Keratinocyte (primary cell): ENCODE measurements around the gene HMCN1. TPM values are rescaled to one million over a fixed set of nuclear protein-coding genes. Genes with fewer than 3 reads are reported as not detected.

Experiments used
- DNase-seq: peaks from one replicate; pipeline ENCODE4 v3.0.0-alpha.2; 2011; ENCODE audit warnings: low read depth, missing footprints, low spot score
- FAIRE-seq: peaks from 2 replicates; lab custom pipeline; 2011; peaks lifted over from hg19 to GRCh38; lab: Jason Lieb, UNC
- H2AFZ ChIP-seq: 2 replicates; pipeline ENCODE4 v1.6.0; 2012; ENCODE audit warnings: low read length, control low read depth, inconsistent platforms; ENCODE audit not compliant: control insufficient read depth
- H3K27ac ChIP-seq: 2 replicates; pipeline ENCODE4 v1.5.1; 2011; ENCODE audit warnings: low read length; ENCODE audit not compliant: control insufficient read depth, insufficient read depth
- H3K27me3 ChIP-seq: 3 replicates; pipeline ENCODE4 v1.6.0; 2011; ENCODE audit warnings: low read length; ENCODE audit not compliant: control insufficient read depth, insufficient read depth; ENCODE audit errors: extremely low read depth
- H3K36me3 ChIP-seq, 2 experiments: 2 replicates in 1 of 2; 3 replicates in 1 of 2; pipeline ENCODE4 v1.5.1; 2011; ENCODE audit warnings: low read length in 2 of 2, mild to moderate bottlenecking in 1 of 2; ENCODE audit not compliant: control insufficient read depth in 2 of 2, insufficient read depth in 2 of 2; ENCODE audit errors: extremely low read depth in 1 of 2
- H3K4me1 ChIP-seq: 3 replicates; pipeline ENCODE4 v1.5.1; 2011; ENCODE audit warnings: low read length; ENCODE audit not compliant: control insufficient read depth, insufficient read depth; ENCODE audit errors: extremely low read depth
- H3K4me2 ChIP-seq: 3 replicates; pipeline ENCODE4 v1.6.0; 2011; ENCODE audit warnings: low read depth, low read length; ENCODE audit not compliant: control insufficient read depth, insufficient read depth; ENCODE audit errors: extremely low read depth
- H3K4me3 ChIP-seq, 3 experiments: fragments of 200-600 bp in 1 of 3; sonication (generic) in 1 of 3; 2 replicates in 2 of 3; 3 replicates in 1 of 3; pipeline ENCODE4 v1.5.1; 2011 to 2016; ENCODE audit warnings: low read length in 3 of 3, mild to moderate bottlenecking in 3 of 3, control low read depth in 2 of 3, inconsistent platforms in 1 of 3, low read depth in 1 of 3, mixed read lengths in 1 of 3, mixed run types in 1 of 3, moderate library complexity in 1 of 3; ENCODE audit not compliant: control insufficient read depth in 2 of 3, insufficient read depth in 2 of 3; ENCODE audit errors: extremely low read depth in 1 of 3
- H3K79me2 ChIP-seq: 2 replicates; pipeline ENCODE4 v1.6.0; 2012; ENCODE audit warnings: low read length; ENCODE audit not compliant: control insufficient read depth, insufficient read depth
- H3K9ac ChIP-seq: 3 replicates; pipeline ENCODE4 v1.6.0; 2011; ENCODE audit warnings: low read length; ENCODE audit not compliant: control insufficient read depth, insufficient read depth; ENCODE audit errors: extremely low read depth
- H3K9me1 ChIP-seq: 3 replicates; pipeline ENCODE4 v1.6.0; 2011; ENCODE audit warnings: low read length; ENCODE audit not compliant: control insufficient read depth, insufficient read depth; ENCODE audit errors: extremely low read depth
- H3K9me3 ChIP-seq: 2 replicates; pipeline ENCODE4 v1.5.1; 2012; ENCODE audit warnings: low read depth, low read length; ENCODE audit not compliant: control insufficient read depth
- H4K20me1 ChIP-seq: 3 replicates; pipeline ENCODE4 v1.6.0; 2011; ENCODE audit warnings: low read length; ENCODE audit not compliant: control insufficient read depth, insufficient read depth; ENCODE audit errors: extremely low read depth
- EZH2 ChIP-seq: IDR thresholded peaks from one replicate; pipeline ENCODE4 v1.6.1; 2012; ENCODE audit warnings: inconsistent platforms, mild to moderate bottlenecking, low read length, moderate library complexity
- dilution Hi-C: fragments of 300-500 bp; cut with MboI; formaldehyde crosslinking; loops from one replicate; pipeline ENCODE4 v1.7.0; 2020; ENCODE audit warnings: low sequenced_read_pairs; ENCODE audit not compliant: extremely low pct_ligation_motif_present
- polyA plus RNA-seq, 5 experiments: library from polyadenylated mRNA; depleted of rRNA in 3 of 5; stranded (reverse) in 3 of 5; stranded (forward) in 1 of 5; unstranded in 1 of 5; fragments of >200 nt; gene quantifications; 1 replicate in 1 of 5; 2 replicates in 3 of 5; 3 replicates in 1 of 5; pipeline versions ENCODE4 v1.2.1 to v1.2.3, GENCODE V29; 2011 to 2012; ENCODE audit warnings: missing spikeins in 2 of 5, low read depth in 1 of 5, low replicate concordance in 1 of 5
- TF ChIP-seq, protein P1 (sequence below), 3 experiments: IDR thresholded peaks in 1 of 3; conservative IDR thresholded peaks in 1 of 3; optimal IDR thresholded peaks in 1 of 3; 2 replicates in 2 of 3; 3 replicates in 1 of 3; pipeline versions ENCODE3 to v1.5.1; 2011; ENCODE audit warnings: low read length in 3 of 3, mild to moderate bottlenecking in 3 of 3, moderate library complexity in 2 of 3, control low read depth in 1 of 3, inconsistent platforms in 1 of 3; ENCODE audit not compliant: insufficient read depth in 2 of 3; ENCODE audit errors: extremely low read depth in 1 of 3

Gene HMCN1
- polyA plus RNA-seq, 1 donor (not counting 4 experiments of a cell fraction or from before 2014, with no cell fraction given): 1.8 TPM

DNA sequence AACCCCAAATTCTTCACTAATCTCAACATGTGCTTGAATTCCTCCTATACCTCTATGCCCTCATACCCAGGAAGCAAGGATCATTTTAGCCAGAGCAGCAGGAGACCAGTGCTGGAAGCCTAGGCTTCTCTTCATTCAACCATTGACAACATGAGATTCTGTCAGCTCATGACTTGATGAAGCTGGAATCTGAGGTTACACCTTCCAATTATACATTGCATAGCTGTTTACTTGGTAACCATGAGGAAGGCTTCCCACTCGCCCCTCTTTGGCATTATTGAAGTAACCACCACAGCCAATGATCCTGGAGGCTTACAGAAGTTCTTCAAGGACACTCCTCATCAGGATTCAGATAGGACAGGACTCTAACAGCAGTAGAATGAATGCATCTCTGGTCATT lies 480.6 kb downstream of the HMCN1 start:
- H3K4me1 ChIP-seq: no peaks in the 10 kb centered on the region
- no peaks in the 10 kb centered on the region for H3K27me3 ChIP-seq
- no peak overlapping the region for H3K4me2 ChIP-seq
- TF ChIP-seq, protein P1, sequence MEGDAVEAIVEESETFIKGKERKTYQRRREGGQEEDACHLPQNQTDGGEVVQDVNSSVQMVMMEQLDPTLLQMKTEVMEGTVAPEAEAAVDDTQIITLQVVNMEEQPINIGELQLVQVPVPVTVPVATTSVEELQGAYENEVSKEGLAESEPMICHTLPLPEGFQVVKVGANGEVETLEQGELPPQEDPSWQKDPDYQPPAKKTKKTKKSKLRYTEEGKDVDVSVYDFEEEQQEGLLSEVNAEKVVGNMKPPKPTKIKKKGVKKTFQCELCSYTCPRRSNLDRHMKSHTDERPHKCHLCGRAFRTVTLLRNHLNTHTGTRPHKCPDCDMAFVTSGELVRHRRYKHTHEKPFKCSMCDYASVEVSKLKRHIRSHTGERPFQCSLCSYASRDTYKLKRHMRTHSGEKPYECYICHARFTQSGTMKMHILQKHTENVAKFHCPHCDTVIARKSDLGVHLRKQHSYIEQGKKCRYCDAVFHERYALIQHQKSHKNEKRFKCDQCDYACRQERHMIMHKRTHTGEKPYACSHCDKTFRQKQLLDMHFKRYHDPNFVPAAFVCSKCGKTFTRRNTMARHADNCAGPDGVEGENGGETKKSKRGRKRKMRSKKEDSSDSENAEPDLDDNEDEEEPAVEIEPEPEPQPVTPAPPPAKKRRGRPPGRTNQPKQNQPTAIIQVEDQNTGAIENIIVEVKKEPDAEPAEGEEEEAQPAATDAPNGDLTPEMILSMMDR (optimal IDR thresholded peaks at IDR 0.05 in 1 of 3, IDR thresholded peaks at IDR 0.05 in 1 of 3, conservative IDR thresholded peaks at IDR 0.05 in 1 of 3; ENCODE audit: extremely low read depth in 1 of 3, insufficient read depth in 2 of 3, low read length in 3 of 3): no peak
- TF ChIP-seq EZH2: no peak
- H3K36me3 ChIP-seq: no peaks in the 10 kb centered on the region
- no peak overlapping the region for H3K27ac ChIP-seq
- no peak overlapping the region for H2AFZ ChIP-seq
- H3K9me3 ChIP-seq: no peaks in the 10 kb centered on the region
- H3K9ac ChIP-seq: no peak overlapping the region
- no peaks in the 10 kb centered on the region for H4K20me1 ChIP-seq
- FAIRE-seq (no peak), DNase-seq (no peak)
- H3K9me1 ChIP-seq: no peaks in the 10 kb centered on the region
- dilution Hi-C loops: no loop called here
- no peak overlapping the region for H3K4me3 ChIP-seq
- H3K79me2 ChIP-seq: no peaks in the 10 kb centered on the region

DNA sequence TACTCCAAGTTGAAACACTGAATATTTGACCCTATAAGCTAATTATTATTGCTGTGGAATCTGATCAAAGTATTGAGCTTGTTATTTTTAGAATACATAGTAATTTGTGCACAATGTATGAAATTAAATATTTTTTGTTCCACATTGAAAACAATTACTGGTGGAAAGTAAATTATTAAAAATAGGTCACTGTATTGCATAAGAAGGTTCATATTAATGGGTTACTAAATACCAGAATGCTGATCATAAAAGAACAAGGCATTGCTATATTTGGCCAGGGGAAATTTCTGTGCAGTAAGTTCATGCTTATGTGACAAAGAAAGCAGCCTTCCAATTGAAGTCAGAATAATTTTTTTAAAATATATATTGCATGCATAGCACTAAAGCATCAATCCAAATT lies 481.4 kb downstream of the HMCN1 start:
- no peaks in the 10 kb centered on the region for H3K9me3 ChIP-seq
- dilution Hi-C loops: no loop called here
- no peaks in the 10 kb centered on the region for H3K27me3 ChIP-seq
- H3K9ac ChIP-seq: no peak overlapping the region
- H3K4me1 ChIP-seq: no peaks in the 10 kb centered on the region
- H3K79me2 ChIP-seq: no peaks in the 10 kb centered on the region
- DNase-seq (no peak), FAIRE-seq (no peak)
- H3K4me3 ChIP-seq: no peak overlapping the region
- no peak overlapping the region for H3K27ac ChIP-seq
- TF ChIP-seq, protein P1 (optimal IDR thresholded peaks at IDR 0.05 in 1 of 3, IDR thresholded peaks at IDR 0.05 in 1 of 3, conservative IDR thresholded peaks at IDR 0.05 in 1 of 3; ENCODE audit: extremely low read depth in 1 of 3, insufficient read depth in 2 of 3, low read length in 3 of 3): no peak
- no peak for TF ChIP-seq EZH2
- no peaks in the 10 kb centered on the region for H3K9me1 ChIP-seq
- H3K4me2 ChIP-seq: no peak overlapping the region
- H4K20me1 ChIP-seq: no peaks in the 10 kb centered on the region
- no peak overlapping the region for H2AFZ ChIP-seq
- no peaks in the 10 kb centered on the region for H3K36me3 ChIP-seq
